H1 (cell line): ENCODE data around the gene PRXL2B. TPM values are rescaled to one million over a fixed set of nuclear protein-coding genes. Genes with fewer than 3 reads are reported as not detected.

Experiments
- ASH2L ChIP-seq: fragments of 200-600, 300-600 bp; sonication (generic); IDR thresholded peaks from one replicate; pipeline ENCODE4 v1.7.1; 2017; ENCODE audit warnings: low read length
- BRCA1 ChIP-seq: IDR thresholded peaks from 2 replicates; pipeline ENCODE4 v1.6.1; 2012; ENCODE audit warnings: low read depth, low read length, improper control_type of control experiment
- CEBPB ChIP-seq: IDR thresholded peaks from 2 replicates; pipeline ENCODE4 v1.6.1; 2012; ENCODE audit warnings: low read depth, low read length
- CREB1 ChIP-seq: IDR thresholded peaks from 2 replicates; pipeline ENCODE4 v1.6.1; 2012; ENCODE audit warnings: inconsistent platforms
- EP300 ChIP-seq, 2 experiments: IDR thresholded peaks; 1 replicate in 1 of 2; 2 replicates in 1 of 2; pipeline ENCODE4 v1.6.1; 2011 to 2012; ENCODE audit warnings: low read depth in 2 of 2, low read length in 2 of 2, mild to moderate bottlenecking in 2 of 2, borderline replicate concordance in 1 of 2, inconsistent platforms in 1 of 2, moderate library complexity in 1 of 2
- KDM4A ChIP-seq: IDR thresholded peaks from one replicate; pipeline ENCODE4 v1.7.1; 2012; ENCODE audit warnings: low read depth, mild to moderate bottlenecking, moderate library complexity, low read length, inconsistent platforms; ENCODE audit not compliant: severe bottlenecking
- SRF ChIP-seq: IDR thresholded peaks from 2 replicates; pipeline ENCODE4 v1.6.1; 2011; ENCODE audit warnings: mild to moderate bottlenecking, low read depth, low read length, moderate library complexity
- SUZ12 ChIP-seq: fragments of 200-600 bp; sonication (generic); IDR thresholded peaks from 2 replicates; pipeline ENCODE4 v1.6.1; 2012; ENCODE audit warnings: mild to moderate bottlenecking, inconsistent platforms, low read length, moderate library complexity, mixed read lengths
- TCF12 ChIP-seq: IDR thresholded peaks from 2 replicates; pipeline ENCODE4 v1.6.1; 2011; ENCODE audit warnings: low read depth, mild to moderate bottlenecking, low read length
- polyA plus RNA-seq, 7 experiments: library from polyadenylated mRNA; depleted of rRNA in 3 of 7; stranded (reverse) in 5 of 7; unstranded in 2 of 7; fragments of >200 nt in 5 of 7; fragments of 200-250 nt in 2 of 7; gene quantifications; 1 replicate in 5 of 7; 2 replicates in 1 of 7; 4 replicates in 1 of 7; pipeline versions ENCODE4 v1.2.1 to v1.2.3, GENCODE V29; 2011 to 2013; ENCODE audit warnings: missing spikeins in 2 of 7, mixed read lengths in 2 of 7
- total RNA-seq: library from RNA; stranded (reverse); fragmentation: NEBNext Ultra II Directional; extraction: Animal tissue kit (Norgen Biotek cat#: 25700); gene quantifications from 2 replicates; pipeline ENCODE4 v1.2.1, GENCODE V29; 2021

The PRXL2B gene
- total and polyA plus RNA-seq, 2 of the 8 experiments (the other 6 are each of a cell fraction or from before 2014, with no cell fraction given), result 35.3 to 46.0 TPM

GRCh38 chr1:2628191-2628932, 41.8 kb downstream of the PRXL2B start (continued):
- peak; percentile 52 for TF ChIP-seq KDM4A
- peak in 1 of 2 experiments; percentile 88; a peak in 1 of 3 replicates for TF ChIP-seq EP300 (IDR thresholded peaks at IDR 0.05; ENCODE audit: borderline replicate concordance in 1 of 2, low read depth in 2 of 2, low read length in 2 of 2)
- TF ChIP-seq CEBPB, result no peak
- no peak for TF ChIP-seq ASH2L
- TF ChIP-seq SRF, result no peak
- TF ChIP-seq CREB1, result no peak
- no peak for TF ChIP-seq TCF12
- no peak for TF ChIP-seq BRCA1
- peak; percentile 54 for TF ChIP-seq SUZ12
